Effector memory CD8-positive, alpha-beta T cell (primary cell): ENCODE data around the gene LAMB4.

Experiments used
- ATAC-seq: fragments of 150-1000 bp; cut with Tn5 transposase; replicated peaks from 2 replicates; pipeline ENCODE4 v1.10.0; 2021; ENCODE audit warnings: mild to moderate bottlenecking, moderate library complexity
- DNase-seq, 3 experiments: peaks; one replicate each; pipeline ENCODE4 v3.0.0; 2021
- H3K27ac Mint-ChIP-seq, 2 donors: one replicate each; pipeline ENCODE4 v1.8.0; 2022; ENCODE audit warnings: mild to moderate bottlenecking in 2 of 2, mixed read lengths in 2 of 2, moderate library complexity in 2 of 2
- H3K27me3 Mint-ChIP-seq, 2 donors: one replicate each; pipeline ENCODE4 v1.8.0; 2022; ENCODE audit warnings: mixed read lengths in 2 of 2
- H3K36me3 Mint-ChIP-seq: one replicate; pipeline ENCODE4 v1.8.0; 2022; ENCODE audit warnings: mild to moderate bottlenecking, moderate library complexity, mixed read lengths; ENCODE audit not compliant: insufficient read depth
- H3K4me1 Mint-ChIP-seq, 2 donors: one replicate each; pipeline ENCODE4 v1.8.0; 2022; ENCODE audit warnings: low read depth in 2 of 2, mixed read lengths in 2 of 2
- H3K4me3 Mint-ChIP-seq, 2 donors: one replicate each; pipeline ENCODE4 v1.8.0; 2022; ENCODE audit warnings: mild to moderate bottlenecking in 2 of 2, mixed read lengths in 2 of 2, moderate library complexity in 2 of 2
- H3K9me3 Mint-ChIP-seq, 2 donors: one replicate each; pipeline ENCODE4 v1.8.0; 2022; ENCODE audit warnings: mixed read lengths in 2 of 2
- total RNA-seq, 9 experiments: gene quantifications; one replicate each; lab custom pipeline; 2026; lab: John Stamatoyannopoulos, UW

LAMB4 gene
- 0 to 0.21 (median 0) reads per million in 9 experiments for total RNA-seq

DNA sequence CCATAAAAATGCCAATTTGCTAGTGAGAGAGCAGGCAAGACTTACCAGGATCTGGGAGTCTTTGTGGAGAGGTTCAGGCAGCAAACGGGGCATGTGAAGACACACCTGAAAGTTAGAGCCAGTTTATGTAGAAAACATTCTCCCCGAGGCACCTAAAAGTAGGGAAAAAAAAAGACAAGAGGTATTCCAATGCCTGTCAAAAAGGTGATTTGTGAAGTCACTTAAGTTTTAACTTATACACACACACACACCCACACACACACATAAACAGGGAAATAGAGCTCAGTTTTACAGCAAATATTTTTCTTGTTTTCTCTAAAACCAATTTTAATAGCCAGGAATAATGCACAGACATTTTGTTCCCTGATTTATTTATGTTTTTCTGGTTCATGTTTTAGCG, at the start of gene LAMB4:
Gene LAMB4 (minus strand): TSS at position 101 of the 400 bp plus-strand sequence. CDS start 7,197 bp downstream, outside the sequence.
- ATAC-seq = no peak
- H3K4me3 Mint-ChIP-seq = no peak within 1 kb of the TSS
- H3K36me3 Mint-ChIP-seq = no peaks in the 10 kb centered on the region
- peaks cover 0 to 10% of the 10 kb centered on the region in 2 donors for H3K27me3 Mint-ChIP-seq
- DNase-seq = no peak
- no peaks in the 10 kb centered on the region for H3K9me3 Mint-ChIP-seq
- H3K4me1 Mint-ChIP-seq = peaks cover 3 to 4% of the 10 kb centered on the region in 2 donors
- H3K27ac Mint-ChIP-seq = no peak within 1 kb of the TSS

- no peak for ATAC-seq
- no peak overlapping the region for H3K27ac Mint-ChIP-seq
- peaks cover 6 to 15% of the 10 kb centered on the region in 2 donors for H3K27me3 Mint-ChIP-seq
- H3K4me1 Mint-ChIP-seq = no peaks in the 10 kb centered on the region
- H3K4me3 Mint-ChIP-seq = no peak overlapping the region
- no peak for DNase-seq
- no peaks in the 10 kb centered on the region for H3K36me3 Mint-ChIP-seq
- no peaks in the 10 kb centered on the region for H3K9me3 Mint-ChIP-seq
Observed at GRCh38 chr7:108178398-108178797, 48.2 kb upstream of the LAMB4 start.

GRCh38 chr7:108171164-108171563, 41.0 kb upstream of the LAMB4 start:
- ATAC-seq (no peak), DNase-seq (no peak)
- Mint-ChIP-seq H3K4me1 (no peaks in the 10 kb centered on the region), H3K36me3 (no peaks in the 10 kb centered on the region), H3K9me3 (no peaks in the 10 kb centered on the region), H3K4me3 (no peak overlapping the region), H3K27ac (no peak overlapping the region), H3K27me3 (peaks cover 0 to 13% of the 10 kb centered on the region in 2 donors)

DNA sequence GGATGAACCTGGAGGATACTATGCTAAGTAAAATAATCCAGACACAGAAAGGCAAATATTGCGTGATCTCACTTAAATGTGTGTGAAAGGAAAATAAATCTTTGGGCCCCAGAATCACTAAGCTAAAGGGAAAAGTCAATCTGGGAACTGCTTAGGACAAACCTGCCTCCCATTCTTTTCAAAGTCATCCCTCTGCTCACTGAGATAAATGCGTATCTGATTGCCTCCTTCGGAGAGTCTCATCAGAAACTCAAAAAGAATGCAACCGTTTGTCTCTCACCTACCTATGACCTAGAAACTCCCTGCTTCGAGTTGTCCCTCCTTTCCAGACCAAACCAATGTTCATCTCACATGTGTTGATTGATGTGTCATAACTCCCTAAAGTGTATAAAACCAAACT, 40.1 kb upstream of the LAMB4 start:
- H3K27ac Mint-ChIP-seq = no peak overlapping the region
- H3K36me3 Mint-ChIP-seq = no peaks in the 10 kb centered on the region
- no peaks in the 10 kb centered on the region for H3K9me3 Mint-ChIP-seq
- no peak overlapping the region for H3K4me3 Mint-ChIP-seq
- ATAC-seq (no peak), DNase-seq (no peak)
- peaks cover 0 to 13% of the 10 kb centered on the region in 2 donors for H3K27me3 Mint-ChIP-seq
- H3K4me1 Mint-ChIP-seq = no peaks in the 10 kb centered on the region

DNA sequence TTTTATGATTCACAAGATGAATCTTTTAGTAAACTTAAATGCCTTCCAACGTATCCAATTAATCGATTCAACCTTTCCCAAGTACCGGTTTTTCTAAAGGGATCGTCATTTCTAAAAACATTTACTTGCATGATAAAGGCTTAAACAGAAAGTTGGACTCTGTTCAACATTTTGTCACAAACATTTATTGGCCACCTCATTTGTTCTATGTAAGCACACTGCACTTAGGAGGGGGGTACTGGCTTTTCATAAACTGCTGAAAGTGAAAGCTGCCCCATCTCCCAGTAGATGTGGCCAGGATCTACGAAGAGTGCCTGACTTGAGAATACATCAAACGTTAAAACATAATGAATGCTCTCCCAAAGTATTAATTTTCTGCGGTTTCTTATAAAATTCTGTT, 37.3 kb upstream of the LAMB4 start:
- H3K27ac Mint-ChIP-seq = no peak overlapping the region
- no peaks in the 10 kb centered on the region for H3K36me3 Mint-ChIP-seq
- H3K4me3 Mint-ChIP-seq = no peak overlapping the region
- H3K9me3 Mint-ChIP-seq = peaks cover 2 to 7% of the 10 kb centered on the region in 2 donors
- no peak for ATAC-seq
- no peaks in the 10 kb centered on the region for H3K4me1 Mint-ChIP-seq
- no peak for DNase-seq
- peaks cover 0 to 5% of the 10 kb centered on the region in 2 donors for H3K27me3 Mint-ChIP-seq

DNA sequence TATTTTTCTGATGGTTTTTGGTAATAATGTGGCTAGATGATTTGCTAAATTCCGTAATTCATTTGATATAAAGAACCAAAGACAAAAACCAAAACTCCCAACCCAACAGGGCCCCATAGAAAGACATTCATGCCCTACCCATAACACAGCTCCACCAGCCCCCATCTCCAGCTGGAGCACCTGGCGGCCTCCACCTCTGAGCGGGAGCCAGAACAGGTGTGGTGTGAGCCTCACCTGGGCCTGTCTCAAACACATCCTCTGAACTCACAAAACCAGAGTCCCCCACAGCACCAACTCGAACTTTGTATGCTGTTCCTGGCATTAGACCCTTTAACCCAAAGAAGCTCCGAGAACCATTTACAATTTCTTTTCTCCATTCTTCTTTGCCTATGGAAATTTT, 36.5 kb upstream of the LAMB4 start:
- H3K4me1 Mint-ChIP-seq = no peaks in the 10 kb centered on the region

DNA sequence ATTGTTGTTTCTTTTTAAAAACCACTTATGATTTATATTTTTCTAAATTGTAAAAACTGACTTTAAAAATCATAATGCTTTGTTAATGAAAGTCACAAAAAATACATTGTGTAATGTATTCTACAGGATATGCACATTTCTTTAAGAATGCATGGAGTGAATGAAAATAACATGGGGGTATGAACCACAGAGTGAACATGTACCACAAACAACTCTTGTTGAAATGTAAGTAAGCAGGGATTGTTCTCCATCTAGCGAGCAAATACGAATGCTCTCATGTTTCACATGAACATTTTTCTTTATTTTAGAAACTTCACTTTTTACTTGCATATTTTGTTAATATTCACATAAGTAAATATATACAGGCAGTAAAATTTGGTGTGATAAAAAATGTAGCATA, 35.6 kb upstream of the LAMB4 start:
- no peak overlapping the region for H3K27ac Mint-ChIP-seq
- ATAC-seq (no peak), DNase-seq (no peak)
- H3K9me3 Mint-ChIP-seq = peaks cover 2 to 7% of the 10 kb centered on the region in 2 donors
- no peaks in the 10 kb centered on the region for H3K36me3 Mint-ChIP-seq
- H3K27me3 Mint-ChIP-seq = peaks cover 0 to 6% of the 10 kb centered on the region in 2 donors
- H3K4me3 Mint-ChIP-seq = no peak overlapping the region
- no peaks in the 10 kb centered on the region for H3K4me1 Mint-ChIP-seq

More for the DNA sequence above, 36.5 kb upstream of the LAMB4 start:
- Mint-ChIP-seq H3K36me3 (no peaks in the 10 kb centered on the region), H3K27me3 (peaks cover under 1 to 5% of the 10 kb centered on the region in 2 donors), H3K4me3 (no peak overlapping the region), H3K27ac (no peak overlapping the region), H3K9me3 (peaks cover 2 to 7% of the 10 kb centered on the region in 2 donors)
- ATAC-seq (no peak), DNase-seq (no peak)

DNA sequence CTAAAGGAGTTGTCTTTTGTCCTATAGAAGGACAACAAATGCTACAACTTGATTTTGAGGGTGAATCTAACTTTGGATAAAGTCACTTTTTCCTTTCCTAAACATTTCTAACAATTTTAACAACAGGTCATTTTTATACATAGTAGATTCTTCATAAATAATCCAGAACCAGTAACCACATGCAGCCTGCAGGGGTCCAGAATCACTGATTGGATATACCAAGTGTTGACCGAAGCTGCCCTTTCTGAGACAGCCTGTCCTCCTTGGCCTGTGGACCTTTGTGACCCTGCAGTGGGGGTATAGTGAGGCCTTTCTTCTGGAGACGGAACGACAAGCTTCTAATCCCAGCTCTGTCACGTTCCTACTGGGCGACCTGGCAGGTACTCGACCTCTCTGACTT, 34.8 kb upstream of the LAMB4 start:
- peaks cover 2 to 7% of the 10 kb centered on the region in 2 donors for H3K9me3 Mint-ChIP-seq
- no peak overlapping the region for H3K4me3 Mint-ChIP-seq
- H3K27ac Mint-ChIP-seq = no peak overlapping the region
- H3K36me3 Mint-ChIP-seq = no peaks in the 10 kb centered on the region
- DNase-seq (no peak), ATAC-seq (no peak)
- no peaks in the 10 kb centered on the region for H3K4me1 Mint-ChIP-seq
- H3K27me3 Mint-ChIP-seq = peaks cover 0 to 11% of the 10 kb centered on the region in 2 donors

- Mint-ChIP-seq H3K4me3 (no peak overlapping the region), H3K9me3 (peaks cover 2 to 7% of the 10 kb centered on the region in 2 donors), H3K36me3 (no peaks in the 10 kb centered on the region), H3K4me1 (no peaks in the 10 kb centered on the region), H3K27ac (no peak overlapping the region), H3K27me3 (peaks cover 0 to 16% of the 10 kb centered on the region in 2 donors)
- no peak for ATAC-seq
- no peak for DNase-seq
Observed at GRCh38 chr7:108164342-108164741, 34.2 kb upstream of the LAMB4 start.

DNA sequence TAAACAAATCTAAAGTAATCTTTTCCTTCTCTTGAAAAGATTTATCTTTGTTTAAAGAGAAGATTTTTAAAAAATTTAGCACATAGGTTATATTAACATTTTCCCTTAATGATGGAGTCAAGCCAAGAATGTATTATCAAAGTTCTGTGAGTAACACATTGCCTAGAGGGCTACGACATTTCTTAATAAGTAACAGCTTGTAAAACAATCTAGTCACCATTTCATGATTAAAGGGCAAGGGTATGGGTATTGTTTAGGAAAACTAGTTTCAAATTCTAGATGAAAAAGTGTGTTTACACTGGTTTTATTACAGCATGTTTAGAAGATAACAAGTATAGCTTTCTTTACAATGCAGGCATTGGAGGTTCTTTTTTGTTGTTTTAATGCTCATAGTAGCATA, 28.6 kb upstream of the LAMB4 start:
- ATAC-seq = no peak
- Mint-ChIP-seq H3K27me3 (peaks cover 8 to 28% of the 10 kb centered on the region in 2 donors), H3K27ac (no peak overlapping the region), H3K9me3 (peaks cover 2 to 7% of the 10 kb centered on the region in 2 donors), H3K36me3 (no peaks in the 10 kb centered on the region), H3K4me3 (no peak overlapping the region), H3K4me1 (no peaks in the 10 kb centered on the region)
- no peak for DNase-seq

DNA sequence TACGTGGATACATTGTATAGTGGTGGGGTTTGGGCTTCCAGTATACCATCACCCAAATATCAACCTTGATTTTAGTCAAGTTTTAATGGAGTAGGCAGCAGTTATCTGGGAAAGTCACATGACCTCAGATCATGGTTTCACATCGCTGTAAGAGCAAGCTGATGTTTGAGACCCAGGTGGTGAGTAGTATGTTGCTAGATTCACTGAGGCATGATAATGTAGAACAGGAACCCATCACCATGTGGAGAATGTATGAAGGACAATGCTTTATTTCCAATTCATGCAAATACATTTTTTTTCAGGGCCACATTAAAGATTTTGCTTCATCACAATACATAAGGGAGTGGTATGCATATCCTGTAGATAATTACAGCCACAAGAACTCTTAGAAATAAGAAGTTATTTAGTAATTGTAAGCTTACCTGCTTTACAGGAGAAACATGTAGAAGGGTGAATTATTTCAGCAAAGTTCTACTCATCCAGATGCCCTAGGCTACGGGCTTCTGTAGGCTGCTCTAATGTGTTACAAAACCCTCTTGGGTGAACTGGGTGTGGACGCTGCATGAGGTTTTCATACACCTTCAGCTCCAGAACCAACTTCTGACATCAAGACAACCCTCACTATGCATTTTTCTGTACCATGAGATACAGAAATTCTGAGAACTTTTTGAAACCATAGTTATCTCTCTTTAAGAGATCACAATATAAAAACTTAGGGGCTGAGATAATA, 27.6 kb upstream of the LAMB4 start:
- ATAC-seq = no peak
- Mint-ChIP-seq H3K4me1 (no peaks in the 10 kb centered on the region), H3K9me3 (no peaks in the 10 kb centered on the region), H3K4me3 (no peak overlapping the region), H3K36me3 (no peaks in the 10 kb centered on the region), H3K27ac (no peak overlapping the region), H3K27me3 (peaks cover 9 to 28% of the 10 kb centered on the region in 2 donors)
- DNase-seq = no peak

- ATAC-seq (no peak), DNase-seq (no peak)
- no peaks in the 10 kb centered on the region for H3K36me3 Mint-ChIP-seq
- no peaks in the 10 kb centered on the region for H3K9me3 Mint-ChIP-seq
- H3K4me1 Mint-ChIP-seq = no peaks in the 10 kb centered on the region
- H3K27me3 Mint-ChIP-seq = peaks cover 15 to 28% of the 10 kb centered on the region in 2 donors
- no peak overlapping the region for H3K4me3 Mint-ChIP-seq
- no peak overlapping the region for H3K27ac Mint-ChIP-seq
Observed at GRCh38 chr7:108156897-108157605, 26.9 kb upstream of the LAMB4 start.

DNA sequence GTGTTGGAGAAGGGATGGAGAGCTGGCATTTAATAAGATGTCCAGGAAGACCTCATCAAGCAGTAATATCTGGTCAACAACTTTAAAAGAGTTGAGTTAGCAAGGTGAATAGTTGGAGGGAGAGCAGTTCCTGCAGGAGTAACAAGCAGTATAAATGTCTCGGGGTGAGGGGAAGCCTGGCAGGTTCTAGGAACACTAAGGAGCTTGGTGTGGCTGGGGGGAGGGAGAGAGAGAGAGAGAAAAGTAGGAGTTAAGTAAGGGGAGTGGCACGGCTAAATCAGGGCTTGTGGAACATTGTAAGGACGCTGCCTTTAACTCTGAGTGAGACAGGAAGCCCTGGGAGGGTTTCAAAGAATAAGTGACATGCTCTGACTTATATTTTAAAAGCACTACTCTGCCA, 22.0 kb upstream of the LAMB4 start:
- no peaks in the 10 kb centered on the region for H3K9me3 Mint-ChIP-seq
- no peak overlapping the region for H3K27ac Mint-ChIP-seq
- no peak overlapping the region for H3K4me3 Mint-ChIP-seq
- H3K4me1 Mint-ChIP-seq = no peaks in the 10 kb centered on the region
- H3K27me3 Mint-ChIP-seq = peaks cover 22 to 24% of the 10 kb centered on the region in 2 donors
- no peak for ATAC-seq
- H3K36me3 Mint-ChIP-seq = no peaks in the 10 kb centered on the region
- no peak for DNase-seq

GRCh38 chr7:108149908-108150307, 19.7 kb upstream of the LAMB4 start:
- Mint-ChIP-seq H3K27ac (no peak overlapping the region), H3K4me1 (no peaks in the 10 kb centered on the region), H3K36me3 (no peaks in the 10 kb centered on the region), H3K9me3 (no peaks in the 10 kb centered on the region), H3K4me3 (no peak overlapping the region), H3K27me3 (peaks cover 22 to 23% of the 10 kb centered on the region in 2 donors)
- ATAC-seq = no peak
- no peak for DNase-seq
